HAP-1 (cell line): ENCODE results near the gene ZSCAN2.

ENCODE experiments used
- DNase-seq, 2 experiments: peaks; one replicate each; pipeline ENCODE4 v3.0.0-alpha.2; 2016 to 2020; ENCODE audit warnings: low spot score in 2 of 2
- H3K27me3 ChIP-seq: fragments of 250-450 bp; sonication (Bioruptor Pico); 2 replicates; pipeline ENCODE4 v1.5.1; 2020; ENCODE audit warnings: low read depth, mild to moderate bottlenecking, moderate library complexity
- H3K36me3 ChIP-seq: fragments of 250-450 bp; sonication (Bioruptor Pico); replicated peaks from 2 replicates; pipeline ENCODE4 v1.5.1; 2020; ENCODE audit warnings: mild to moderate bottlenecking
- H3K4me1 ChIP-seq: fragments of 250-450 bp; sonication (Bioruptor Pico); 2 replicates; pipeline ENCODE4 v1.5.1; 2020; ENCODE audit warnings: mild to moderate bottlenecking
- H3K4me3 ChIP-seq: fragments of 250-450 bp; sonication (Bioruptor Pico); 2 replicates; pipeline ENCODE4 v1.5.1; 2020; ENCODE audit warnings: mild to moderate bottlenecking, moderate library complexity
- H3K9me3 ChIP-seq: fragments of 250-450 bp; sonication (Bioruptor Pico); 2 replicates; pipeline ENCODE4 v1.5.1; 2020; ENCODE audit warnings: mild to moderate bottlenecking, moderate library complexity
- in situ Hi-C: fragments of 300-500 bp; cut with MboI; formaldehyde crosslinking; loops from 3 replicates; pipeline ENCODE4 v1.14.3; 2020; ENCODE audit warnings: low sequenced_read_pairs, inconsistent platforms, mixed read lengths

ZSCAN2 gene

GRCh38 chr15:84654689-84655453 lies 54.1 kb downstream of the ZSCAN2 start:
- Histone ChIP-seq H3K4me1 (peaks cover 19% of the 10 kb centered on the region), H3K4me3 (peak overlapping the region; percentile 86), H3K27me3 (no peaks in the 10 kb centered on the region), H3K36me3 (peaks cover 34% of the 10 kb centered on the region), H3K9me3 (no peaks in the 10 kb centered on the region)
- in situ Hi-C loops: no loop called here
- DNase-seq: peak; percentile 88 to 91

DNA sequence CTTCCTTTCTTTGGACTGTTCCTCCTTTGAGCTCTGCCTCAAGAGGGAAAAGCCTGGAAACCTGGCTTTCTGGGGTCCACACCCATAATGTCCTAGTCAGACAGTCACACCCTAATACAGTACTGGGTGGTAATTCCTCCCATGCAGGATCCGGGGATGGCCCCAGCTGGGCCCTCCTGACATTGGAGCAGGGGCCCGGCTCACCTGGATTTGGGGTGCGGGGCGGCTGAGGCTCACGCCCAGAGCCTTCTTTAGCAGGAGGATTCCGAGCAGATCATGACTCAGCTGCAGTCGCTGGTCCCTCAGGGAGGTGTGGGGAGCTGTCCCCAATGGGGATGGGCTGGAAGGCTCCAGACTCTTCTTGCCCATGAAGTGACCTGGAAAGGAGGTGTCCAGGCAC lies 56.2 kb downstream of the ZSCAN2 start:
- in situ Hi-C loops: no loop called here
- H3K4me1 ChIP-seq: peaks cover 19% of the 10 kb centered on the region
- DNase-seq: no peak
- H3K36me3 ChIP-seq: peaks cover 13% of the 10 kb centered on the region
- no peak overlapping the region; the same call in 1 of the 2 replicates for H3K4me3 ChIP-seq
- H3K9me3 ChIP-seq: no peaks in the 10 kb centered on the region
- H3K27me3 ChIP-seq: no peaks in the 10 kb centered on the region

DNA sequence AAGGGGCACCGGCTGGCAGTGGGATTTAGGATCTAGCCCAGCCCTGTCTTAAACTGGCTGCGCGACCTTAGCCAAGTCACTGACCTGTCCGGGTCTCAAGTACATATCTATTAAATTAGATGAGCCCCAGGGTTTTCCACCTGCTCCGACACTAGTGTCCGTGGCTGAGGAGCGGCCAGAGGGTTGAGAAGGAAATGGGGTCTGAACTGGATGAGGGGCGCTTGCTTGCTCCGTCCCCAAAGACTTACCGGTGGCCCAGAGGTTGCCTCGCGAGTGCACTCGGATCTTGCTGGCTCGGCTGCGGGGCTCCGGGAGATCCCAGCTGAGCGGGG lies 56.9 kb downstream of the ZSCAN2 start:
- H3K4me3 ChIP-seq: peak overlapping the region; percentile 43

GRCh38 chr15:84658080-84658787 lies 57.4 kb downstream of the ZSCAN2 start, which contains the start of gene NMB:
TSS of gene NMB (minus strand) at chr15:84658199. CDS start at chr15:84658152, 47 bp downstream.
- Histone ChIP-seq H3K9me3 (no peaks in the 10 kb centered on the region), H3K36me3 (no peaks in the 10 kb centered on the region; the same call in 1 of the 2 replicates), H3K4me1 (peaks cover 12% of the 10 kb centered on the region), H3K4me3 (peak within 1 kb of the TSS; percentile 43), H3K27me3 (no peaks in the 10 kb centered on the region)
- DNase-seq: peak; percentile 95 to 97
- in situ Hi-C loops: no loop called here

More for the DNA sequence above, 56.9 kb downstream of the ZSCAN2 start:
- Histone ChIP-seq H3K27me3 (no peaks in the 10 kb centered on the region), H3K36me3 (peaks cover 5% of the 10 kb centered on the region), H3K4me1 (peaks cover 16% of the 10 kb centered on the region), H3K9me3 (no peaks in the 10 kb centered on the region)
- in situ Hi-C loops: no loop called here
- no peak for DNase-seq

DNA sequence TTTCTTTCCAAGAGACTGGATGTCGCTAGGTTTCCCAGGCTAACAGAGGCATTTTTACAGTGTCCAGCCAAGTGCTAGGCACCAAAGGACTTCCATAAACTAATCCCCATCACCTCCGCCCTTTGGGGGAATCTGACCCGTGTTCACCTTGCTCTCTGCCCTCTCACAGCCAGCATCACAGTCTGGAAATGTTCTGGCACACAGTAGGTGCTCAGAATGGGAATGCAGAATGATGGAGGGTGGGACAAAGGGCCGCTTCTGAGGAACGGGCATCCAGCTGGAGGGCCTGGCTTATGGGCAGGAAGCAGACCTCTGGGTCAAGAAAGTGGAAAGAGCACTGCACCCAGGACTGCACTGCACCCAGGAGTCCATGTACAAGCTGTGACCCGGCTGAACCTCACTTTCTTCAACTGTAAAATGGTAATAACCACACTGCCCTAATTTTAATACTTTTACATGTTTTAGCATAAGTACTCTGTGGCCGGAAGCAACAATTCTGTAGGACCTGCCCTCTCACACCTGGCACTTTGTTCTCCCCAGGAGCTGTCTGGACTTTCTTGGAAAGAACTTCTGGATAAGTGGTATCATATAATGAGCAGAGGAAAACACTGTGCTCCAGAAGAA lies 58.1 kb downstream of the ZSCAN2 start:
- no peak overlapping the region for H3K4me3 ChIP-seq
- in situ Hi-C loops: no loop called here
- H3K36me3 ChIP-seq: no peaks in the 10 kb centered on the region; the same call in 1 of the 2 replicates
- H3K9me3 ChIP-seq: no peaks in the 10 kb centered on the region
- no peak for DNase-seq
- H3K27me3 ChIP-seq: no peaks in the 10 kb centered on the region
- peaks cover 8% of the 10 kb centered on the region for H3K4me1 ChIP-seq

- in situ Hi-C loops: no loop called here
- no peak for DNase-seq
- H3K4me1 ChIP-seq: peaks cover 8% of the 10 kb centered on the region
- no peaks in the 10 kb centered on the region for H3K27me3 ChIP-seq
- H3K9me3 ChIP-seq: no peaks in the 10 kb centered on the region
- peaks cover 3% of the 10 kb centered on the region for H3K36me3 ChIP-seq
- no peak overlapping the region for H3K4me3 ChIP-seq
Observed at GRCh38 chr15:84659904-84660781, 59.3 kb downstream of the ZSCAN2 start.

DNA sequence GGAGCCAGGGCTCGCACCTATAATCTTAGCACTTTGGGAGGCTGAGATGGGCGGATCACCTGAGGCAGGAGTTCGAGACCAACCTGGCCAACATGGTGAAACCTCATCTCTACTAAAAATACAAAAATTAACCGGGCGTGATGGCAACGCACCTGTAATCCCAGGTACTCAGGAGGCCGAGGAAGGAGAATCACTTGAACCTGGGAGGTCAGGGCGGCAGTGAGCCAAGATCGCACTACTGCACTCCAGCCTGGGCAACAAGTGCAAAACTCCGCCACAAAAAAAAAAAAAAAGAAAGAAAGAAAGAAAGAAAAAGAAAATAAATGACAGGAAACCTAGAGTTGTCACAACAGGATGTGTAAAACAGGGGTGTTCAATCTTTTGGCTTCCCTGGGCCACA lies 60.2 kb downstream of the ZSCAN2 start:
- H3K27me3 ChIP-seq: no peaks in the 10 kb centered on the region
- in situ Hi-C loops: no loop called here

DNA sequence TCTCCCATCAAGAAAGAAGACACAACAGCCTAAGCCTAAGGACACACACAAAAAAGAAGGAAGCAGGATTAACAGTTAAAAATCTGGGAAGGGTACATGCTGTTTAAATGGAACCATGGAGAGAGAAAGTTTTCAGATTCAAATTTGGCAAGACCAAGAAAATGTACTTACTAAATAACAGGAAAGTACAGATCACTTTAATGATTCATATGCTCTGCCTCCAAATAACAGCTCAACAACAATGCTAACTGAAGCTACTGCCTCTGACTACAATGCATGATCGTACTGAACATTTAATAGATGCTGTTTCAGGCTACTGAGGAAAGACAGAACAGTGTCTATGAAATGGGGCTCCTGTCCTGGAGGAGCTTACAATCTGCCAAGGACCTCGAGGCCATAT lies 65.6 kb downstream of the ZSCAN2 start:
- Histone ChIP-seq H3K9me3 (no peaks in the 10 kb centered on the region), H3K4me3 (no peak overlapping the region), H3K4me1 (no peaks in the 10 kb centered on the region), H3K27me3 (no peaks in the 10 kb centered on the region), H3K36me3 (peaks cover 59% of the 10 kb centered on the region)
- in situ Hi-C loops: no loop called here
- DNase-seq: no peak

More for the DNA sequence above, 60.2 kb downstream of the ZSCAN2 start:
- Histone ChIP-seq H3K4me1 (peaks cover 8% of the 10 kb centered on the region), H3K4me3 (no peak overlapping the region), H3K9me3 (no peaks in the 10 kb centered on the region), H3K36me3 (peaks cover 12% of the 10 kb centered on the region)
- DNase-seq: no peak

DNA sequence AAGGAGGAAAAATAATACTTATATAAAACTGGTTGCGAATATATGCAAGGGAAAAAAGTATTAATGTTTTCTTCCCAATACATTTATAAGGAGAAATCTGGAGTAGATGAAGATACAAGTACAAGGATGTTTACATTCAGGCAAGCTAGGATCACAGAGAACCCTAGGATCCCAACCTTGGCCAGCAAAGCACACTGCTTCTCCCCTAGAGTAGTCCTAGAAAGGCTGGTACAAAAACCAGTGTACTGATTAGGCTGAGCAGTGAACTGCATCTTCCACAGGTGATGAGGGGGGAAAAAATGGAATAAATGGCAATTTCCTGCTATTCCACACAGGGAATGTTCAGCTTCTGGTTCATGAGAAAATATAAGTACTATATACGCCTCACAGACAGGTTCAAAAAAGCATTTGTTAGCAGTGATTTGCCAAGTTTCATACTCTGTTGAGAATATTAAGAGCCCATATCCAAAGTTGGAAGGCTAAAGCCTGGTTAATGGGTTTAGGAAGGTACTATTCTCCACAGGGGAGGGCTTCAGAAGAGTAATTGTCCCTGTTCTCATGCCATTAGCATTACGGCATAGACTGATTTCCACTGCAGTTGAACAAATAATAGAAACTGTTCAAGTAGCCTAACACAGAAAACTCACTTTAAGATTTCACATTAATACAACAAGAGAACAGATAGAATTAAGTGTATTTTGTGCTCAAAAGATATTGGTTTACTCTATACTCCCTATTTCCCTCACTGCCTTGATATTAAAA lies 67.6 kb downstream of the ZSCAN2 start:
- Histone ChIP-seq H3K27me3 (no peaks in the 10 kb centered on the region), H3K36me3 (peaks cover 64% of the 10 kb centered on the region), H3K4me1 (no peaks in the 10 kb centered on the region), H3K9me3 (no peaks in the 10 kb centered on the region), H3K4me3 (no peak overlapping the region)
- in situ Hi-C loops: no loop called here
- DNase-seq: no peak

GRCh38 chr15:84669726-84670125 lies 68.9 kb downstream of the ZSCAN2 start:
- in situ Hi-C loops: no loop called here
- DNase-seq: no peak
- no peaks in the 10 kb centered on the region for H3K27me3 ChIP-seq
- no peak overlapping the region for H3K4me3 ChIP-seq
- no peaks in the 10 kb centered on the region for H3K9me3 ChIP-seq
- H3K4me1 ChIP-seq: no peaks in the 10 kb centered on the region
- H3K36me3 ChIP-seq: peaks cover 75% of the 10 kb centered on the region

GRCh38 chr15:84671211-84671610 lies 70.4 kb downstream of the ZSCAN2 start:
- no peaks in the 10 kb centered on the region for H3K9me3 ChIP-seq
- H3K36me3 ChIP-seq: peaks cover 74% of the 10 kb centered on the region
- no peak for DNase-seq
- in situ Hi-C loops: no loop called here
- no peaks in the 10 kb centered on the region for H3K4me1 ChIP-seq
- H3K4me3 ChIP-seq: no peak overlapping the region
- H3K27me3 ChIP-seq: no peaks in the 10 kb centered on the region
